M059J (cell line): ENCODE data around the gene ATP2B2. TPM values are rescaled to one million over a fixed set of nuclear protein-coding genes. Genes with fewer than 3 reads are reported as not detected.
A peak's percentile ranks its signal among the peaks of the same experiment; 100 is the strongest.

ENCODE experiments used
- DNase-seq: peaks from one replicate; pipeline ENCODE4 v3.0.0-alpha.2; 2012; ENCODE audit warnings: low read depth
- total RNA-seq: library from RNA; depleted of rRNA; stranded (reverse); fragments of >200 nt; shearing (Covaris generic); gene quantifications from 2 replicates; pipeline ENCODE4 v1.2.3, GENCODE V29; 2014

Gene ATP2B2
- total RNA-seq, 1 experiment from 2014 or later: not detected

DNA sequence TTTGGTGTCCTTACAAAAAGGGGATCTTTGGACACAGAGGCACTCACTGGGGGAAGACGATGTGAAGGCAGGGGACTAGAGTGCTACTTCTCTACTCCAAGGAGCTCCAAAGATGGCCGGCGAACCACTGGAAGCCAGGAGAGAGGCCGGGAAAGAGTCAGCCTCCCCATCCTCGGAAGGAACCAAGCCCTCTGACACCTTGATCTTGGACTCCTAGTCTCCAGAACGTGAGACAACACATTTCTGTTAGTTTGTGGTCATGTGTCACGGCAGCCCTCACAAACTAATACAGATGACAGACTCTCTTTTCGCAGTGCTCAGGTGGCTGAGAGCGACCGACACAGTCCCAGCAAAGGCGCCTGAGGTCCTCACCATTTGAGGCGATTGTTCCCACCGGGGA is 24.4 kb upstream of the ATP2B2 start:
- no peak for DNase-seq

DNA sequence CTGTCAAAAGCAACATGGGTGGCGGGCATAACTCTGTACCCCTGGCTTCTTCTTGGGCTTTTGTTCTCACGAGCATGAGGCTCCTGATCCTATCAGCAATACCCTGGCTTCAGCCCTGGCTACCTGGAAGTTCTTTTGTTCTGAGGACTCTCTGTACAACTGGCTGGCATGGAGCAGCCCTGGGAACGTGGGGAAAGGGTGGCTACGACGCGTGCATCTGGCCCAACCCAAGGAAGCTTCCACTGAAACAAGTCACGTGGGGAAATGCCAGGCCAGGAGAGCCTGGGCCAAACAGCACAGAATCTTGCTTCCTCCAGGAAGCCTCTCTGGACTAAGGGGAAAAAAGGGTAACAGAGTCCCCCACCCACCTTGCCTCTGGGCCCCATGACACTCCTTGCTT is 22.7 kb upstream of the ATP2B2 start:
- DNase-seq: no peak

DNA sequence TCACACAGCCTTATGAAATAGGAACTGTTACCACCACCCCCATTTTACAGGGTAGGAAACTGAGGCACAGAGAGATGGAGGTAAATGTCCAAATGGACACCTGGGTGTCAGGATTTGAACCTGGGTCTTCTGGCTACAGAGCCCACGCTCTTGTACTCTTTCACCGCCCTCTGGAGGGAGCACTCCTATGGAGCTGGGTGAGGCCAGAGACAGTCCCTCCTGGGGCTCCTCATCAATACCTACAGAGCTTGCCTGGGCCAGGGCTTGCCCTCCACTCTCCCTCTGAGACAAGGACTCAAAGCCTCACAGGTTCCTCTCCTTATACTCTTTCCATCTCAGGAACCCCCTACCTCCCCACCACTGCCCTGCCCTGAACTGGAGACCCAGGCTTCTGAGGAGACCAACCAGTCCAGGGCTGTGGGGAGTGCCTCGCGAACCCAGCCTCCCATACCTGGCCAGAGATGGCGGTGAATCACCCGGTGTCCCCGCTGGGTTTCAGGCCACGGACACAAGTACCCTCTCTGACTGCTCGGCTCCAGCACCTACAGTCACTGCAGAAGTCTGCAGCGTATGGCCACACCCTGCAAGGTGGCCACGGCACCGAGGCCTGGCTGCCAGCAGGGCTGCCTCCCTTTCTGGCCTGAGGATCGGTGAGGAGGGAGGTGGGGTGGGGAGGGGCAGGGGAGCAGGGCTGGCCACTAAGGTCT is 22.1 kb upstream of the ATP2B2 start:
- no peak for DNase-seq

DNA sequence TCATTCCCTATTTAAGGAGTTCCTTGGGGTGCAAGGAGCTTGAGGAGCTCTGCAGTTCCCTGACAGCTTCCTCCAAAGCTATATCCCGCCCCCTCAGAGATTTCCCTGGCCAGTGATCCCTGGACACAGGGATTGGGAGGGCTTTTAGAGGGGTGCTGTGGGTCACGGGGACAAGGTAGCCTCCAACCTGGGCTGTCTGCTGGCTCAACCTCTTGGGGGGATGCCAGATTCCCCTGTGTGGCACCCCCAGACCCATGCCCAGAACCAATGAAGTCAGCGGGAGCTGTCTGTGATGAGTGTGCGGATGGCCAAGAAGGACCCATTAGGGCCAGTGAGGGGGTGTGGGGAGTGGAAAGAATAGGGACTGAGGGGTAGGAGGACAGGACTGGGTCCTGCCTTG is 21.0 kb upstream of the ATP2B2 start:
- no peak for DNase-seq

DNA sequence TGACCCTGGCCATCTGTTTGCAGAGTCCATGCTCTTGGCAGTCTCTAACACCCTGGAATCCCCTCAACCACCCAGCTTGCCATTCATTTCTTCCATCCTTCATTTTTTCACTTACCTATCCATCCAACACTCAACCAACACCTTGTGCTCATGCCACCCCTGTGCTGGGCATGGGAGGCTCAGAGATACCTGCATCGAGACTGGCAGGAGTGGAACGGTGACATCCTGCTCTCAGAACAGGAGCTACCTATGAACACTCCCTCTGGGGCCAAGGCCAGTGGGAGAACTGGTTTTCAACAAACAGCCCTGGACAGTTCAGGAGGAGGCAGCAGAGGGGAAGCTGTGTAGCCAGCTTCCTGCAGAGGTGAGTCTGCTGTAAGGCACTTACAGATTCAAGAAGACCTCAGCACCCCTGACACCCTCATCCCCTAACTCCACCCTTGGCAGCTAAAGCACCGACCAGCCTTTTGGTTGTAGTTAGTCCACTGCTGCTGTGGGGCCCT is 19.5 kb upstream of the ATP2B2 start:
- no peak for DNase-seq

DNA sequence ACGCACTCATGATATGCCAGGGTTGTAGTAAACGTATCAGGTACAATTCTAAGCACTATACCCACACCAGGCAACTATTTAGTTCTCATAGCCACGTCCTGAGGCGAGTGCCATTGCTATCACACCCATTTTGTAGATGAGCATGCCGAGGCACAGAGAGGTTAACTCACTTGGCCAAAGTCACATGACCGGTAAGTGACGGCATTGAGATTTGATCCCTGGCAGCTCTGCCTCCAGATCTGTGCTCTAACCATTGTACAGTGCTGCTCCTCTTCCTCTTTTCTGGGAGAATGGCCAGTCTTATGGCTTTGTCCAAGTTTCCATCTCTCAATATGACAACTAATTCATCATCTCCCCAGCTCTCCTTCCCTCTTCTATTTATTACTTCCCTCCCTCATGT is 18.9 kb upstream of the ATP2B2 start:
- no peak for DNase-seq

DNA sequence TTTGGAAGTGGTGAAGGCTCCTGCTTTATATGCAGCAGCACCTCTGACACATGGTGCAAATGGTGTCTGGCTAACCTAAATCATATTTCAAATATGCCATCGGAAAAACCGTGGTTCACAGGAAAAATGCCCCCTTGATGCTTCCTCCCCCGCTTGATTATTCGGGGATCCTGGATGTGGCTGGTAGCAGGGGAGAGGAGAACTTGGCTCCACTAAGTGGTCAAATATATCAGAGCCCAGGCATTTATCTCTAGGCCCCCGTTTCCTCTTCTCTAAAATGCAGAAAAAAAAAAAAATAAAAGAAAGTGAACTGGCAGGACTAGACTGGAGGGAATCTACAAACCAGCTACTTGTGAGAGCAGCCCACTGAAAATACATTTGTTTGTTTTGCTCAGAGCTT is 18.2 kb upstream of the ATP2B2 start:
- no peak for DNase-seq

DNA sequence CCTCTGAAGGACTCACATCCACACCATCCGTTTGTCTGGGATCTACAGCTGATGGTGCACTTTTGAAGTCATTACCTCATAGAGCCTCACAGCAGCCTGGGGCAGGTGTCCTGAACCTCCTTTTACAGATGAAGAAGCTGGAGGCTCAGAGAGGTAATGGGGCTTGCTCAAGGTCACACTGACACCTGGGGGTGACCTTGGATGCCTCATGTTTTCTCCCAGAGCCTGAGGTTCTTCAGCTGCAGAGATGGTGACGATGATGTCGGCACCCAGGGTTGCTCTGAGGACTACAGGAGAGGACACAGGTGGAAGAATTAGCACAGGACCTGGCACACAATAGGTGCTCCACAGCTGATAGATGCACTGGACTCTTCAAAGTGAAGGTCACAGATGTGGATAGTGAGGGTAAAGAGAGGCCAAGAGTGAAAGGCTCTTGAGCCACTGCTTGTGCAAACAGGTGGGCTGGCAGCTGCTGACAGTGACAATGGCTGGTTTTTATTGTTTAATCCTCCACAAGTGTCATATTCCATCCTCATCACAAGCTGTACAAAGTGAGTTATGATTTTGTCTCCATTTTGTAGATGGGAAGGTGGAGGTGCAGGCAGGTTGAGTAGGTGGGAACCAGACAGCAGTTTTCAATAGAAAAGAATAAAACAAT is 17.4 kb upstream of the ATP2B2 start:
- DNase-seq: no peak

DNA sequence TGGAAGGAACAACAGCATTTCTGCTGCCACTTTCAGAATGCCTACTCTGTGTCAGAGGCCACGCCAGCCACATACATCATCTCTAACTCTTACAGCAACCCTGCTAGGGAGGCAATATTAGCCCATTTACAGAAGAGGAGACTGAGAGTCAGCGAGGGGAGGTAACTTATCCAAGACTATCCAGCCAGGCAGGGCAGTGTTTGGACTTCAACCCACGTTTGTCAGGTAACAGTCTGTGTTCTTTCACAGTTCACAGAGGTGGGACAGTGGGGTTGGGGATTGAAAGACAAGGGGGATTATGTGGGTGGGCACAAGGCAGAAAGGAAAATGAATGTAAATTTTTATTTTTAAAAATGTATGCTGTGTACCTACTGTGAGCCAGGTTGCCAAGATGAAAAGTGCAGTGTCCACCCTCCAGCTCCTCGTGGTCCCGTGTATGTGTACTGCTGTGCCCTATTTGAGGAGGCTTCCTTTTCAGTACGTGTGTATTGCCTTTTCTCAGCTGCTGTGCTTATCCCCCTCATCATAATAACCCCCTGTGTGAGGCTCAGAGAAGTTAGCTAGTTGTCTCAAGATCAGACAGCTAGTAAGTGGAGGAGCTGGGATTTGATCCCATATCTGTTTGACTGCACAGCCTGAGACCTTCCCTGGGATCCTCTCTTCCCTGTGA is 16.5 kb upstream of the ATP2B2 start:
- no peak for DNase-seq

DNA sequence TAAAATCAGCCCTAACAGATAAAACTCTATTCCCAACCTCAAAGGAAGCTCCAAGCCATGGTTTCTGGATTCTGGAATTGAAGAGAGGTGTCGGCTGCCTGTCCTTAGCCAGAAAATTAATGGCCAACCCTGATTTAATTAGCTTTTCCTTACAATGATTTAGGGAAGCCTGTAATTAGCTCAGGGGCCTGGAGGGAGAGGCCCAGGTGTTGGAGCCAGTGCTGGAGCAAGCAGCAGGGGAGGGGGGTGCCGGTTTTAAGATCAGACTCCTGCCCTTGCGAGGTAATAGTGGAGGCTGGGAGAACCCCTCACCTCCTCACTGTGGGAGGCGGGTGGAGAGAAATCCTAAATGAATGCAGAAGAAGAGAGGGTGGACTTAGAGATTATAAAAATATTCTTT is 14.7 kb upstream of the ATP2B2 start:
- DNase-seq: no peak

DNA sequence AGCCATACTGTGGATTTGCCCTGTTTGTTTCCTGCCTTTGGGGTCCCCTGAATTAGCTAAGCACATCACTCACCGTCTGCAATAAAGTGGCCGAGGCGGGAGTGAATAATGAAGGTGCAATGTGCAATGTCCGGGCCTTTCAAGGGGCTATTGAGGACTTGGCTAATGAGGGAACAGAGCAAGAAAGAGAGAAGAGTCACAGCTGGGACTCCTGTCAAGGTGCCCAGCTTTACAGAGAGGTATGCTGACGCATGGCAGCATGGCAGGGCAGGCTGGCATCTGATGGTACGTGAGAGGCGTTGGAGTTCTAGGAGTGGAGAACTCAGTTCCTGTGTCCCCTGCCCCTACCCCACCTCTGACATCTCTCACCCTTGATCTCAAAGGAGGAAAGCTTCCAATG is 13.8 kb upstream of the ATP2B2 start:
- no peak for DNase-seq

DNA sequence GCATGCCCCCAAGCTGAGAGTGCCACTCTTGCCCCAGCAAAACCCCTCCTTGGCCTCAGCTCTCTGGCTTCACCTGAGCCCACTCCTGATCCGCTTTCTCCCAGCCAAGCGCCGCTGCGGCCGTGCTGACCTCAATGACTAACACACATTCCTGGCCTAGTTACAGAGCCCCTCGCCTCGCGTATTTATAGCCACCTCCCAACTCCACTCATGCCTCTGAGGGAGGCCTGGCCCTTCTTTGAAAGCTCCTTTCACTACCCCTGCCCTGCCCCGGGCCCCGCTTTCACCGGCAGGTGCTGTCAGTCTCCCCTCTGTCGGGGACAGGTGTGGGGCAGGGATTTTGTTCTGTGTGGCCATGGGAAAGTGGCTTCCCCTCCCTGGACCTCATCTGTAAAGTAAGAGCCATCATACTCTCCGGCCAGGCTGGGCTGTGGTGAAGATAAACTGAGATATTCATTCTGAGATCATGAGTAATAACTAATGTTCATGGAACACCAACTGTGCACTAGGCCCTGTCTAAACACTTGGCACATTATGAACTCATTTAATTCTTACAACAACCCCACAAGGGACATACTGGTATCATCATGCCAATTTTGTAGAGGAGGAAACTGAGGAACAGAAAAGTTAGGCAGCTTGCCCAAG is 13.2 kb upstream of the ATP2B2 start:
- DNase-seq: peak; percentile 80

DNA sequence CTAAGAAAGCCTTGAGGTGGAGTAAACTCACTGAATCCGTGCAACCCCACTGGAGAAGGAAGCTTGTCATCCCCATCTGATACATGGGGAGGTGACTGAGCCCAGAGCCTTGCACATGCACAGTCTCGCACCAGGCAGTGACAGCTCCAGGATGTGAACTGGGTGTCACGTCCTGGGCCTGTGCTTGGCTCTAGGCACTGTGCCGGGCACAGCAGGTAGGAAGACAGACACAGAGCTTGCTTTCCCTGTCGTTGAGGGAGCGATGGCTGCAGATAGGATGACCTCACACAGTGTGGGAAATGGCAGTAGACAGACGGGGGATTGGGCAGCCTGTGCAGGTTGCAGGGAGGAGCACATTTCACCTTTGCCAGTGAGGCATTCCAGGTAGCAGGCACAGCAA is 12.2 kb upstream of the ATP2B2 start:
- DNase-seq: no peak

DNA sequence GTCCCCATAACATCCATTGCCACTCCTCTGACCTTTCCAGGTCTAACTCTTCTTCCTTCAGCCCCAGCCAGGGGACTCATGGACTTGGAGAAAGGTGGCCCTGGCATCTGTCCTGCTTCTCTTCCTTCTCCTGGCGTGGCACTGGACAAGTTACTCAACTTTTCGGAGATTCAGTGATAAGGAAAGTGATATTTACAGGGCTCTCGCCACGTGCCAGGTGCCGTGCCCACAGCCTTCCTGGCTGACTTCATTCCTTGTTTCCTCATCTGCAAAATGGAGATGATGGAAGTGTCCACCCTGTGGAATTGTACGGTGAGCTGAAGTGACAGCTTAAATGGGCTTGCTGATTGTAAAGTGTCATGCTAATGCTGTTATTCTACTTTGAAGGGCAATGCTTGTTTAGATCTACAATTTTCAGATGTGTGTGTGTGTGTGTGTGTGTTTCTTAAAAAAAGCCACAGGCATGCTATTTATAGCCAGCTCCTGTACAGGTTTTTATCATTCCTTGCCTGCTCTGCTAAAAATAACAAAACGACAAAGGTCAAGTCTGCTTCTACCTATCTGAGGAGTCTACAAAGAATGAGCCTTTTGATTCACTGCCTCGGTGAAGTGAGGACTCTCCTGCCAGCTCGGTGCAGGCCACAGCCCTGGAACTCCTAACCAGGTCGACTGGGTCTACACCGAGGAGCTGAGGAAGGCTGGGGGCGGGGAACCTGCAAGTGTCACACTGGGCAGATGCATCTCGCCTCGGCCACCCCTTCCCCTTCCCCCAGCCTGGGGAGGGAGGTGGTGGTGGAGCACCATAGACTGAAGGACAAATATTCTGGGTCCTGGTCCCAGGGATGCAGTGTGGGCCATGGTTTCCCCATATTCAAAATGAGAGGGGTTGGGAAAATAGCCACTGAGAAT is 11.4 kb upstream of the ATP2B2 start:
- peak; percentile 34 for DNase-seq

DNA sequence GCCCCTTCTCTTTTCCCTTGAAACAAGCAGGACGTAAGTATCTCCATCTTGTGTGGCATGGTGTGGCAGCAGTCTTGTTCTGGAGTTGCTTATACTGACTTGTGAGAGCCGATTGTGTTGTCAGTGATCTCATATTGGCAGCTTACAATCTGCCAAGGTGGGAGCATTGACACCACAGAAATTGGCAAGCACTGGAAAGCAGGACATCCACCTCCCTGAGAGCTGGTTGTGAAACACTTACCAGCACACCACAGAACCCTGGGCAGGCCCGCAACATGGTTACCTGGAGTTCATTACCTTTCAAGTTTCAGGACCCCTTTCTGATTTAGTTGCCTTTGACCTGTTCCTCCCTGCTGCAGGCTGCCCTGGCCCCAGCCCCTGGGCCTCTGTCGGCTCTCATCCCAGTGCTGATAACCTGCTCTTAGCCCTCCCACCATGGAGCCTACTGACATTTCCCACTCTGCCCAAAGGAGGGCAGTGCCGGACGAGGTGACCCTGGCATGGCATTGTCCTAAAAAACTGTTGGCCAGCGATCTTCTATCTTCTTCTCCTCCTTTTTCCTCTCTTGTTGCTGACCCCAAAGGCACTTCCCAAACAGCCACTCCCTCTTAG is 10.6 kb upstream of the ATP2B2 start:
- no peak for DNase-seq

DNA sequence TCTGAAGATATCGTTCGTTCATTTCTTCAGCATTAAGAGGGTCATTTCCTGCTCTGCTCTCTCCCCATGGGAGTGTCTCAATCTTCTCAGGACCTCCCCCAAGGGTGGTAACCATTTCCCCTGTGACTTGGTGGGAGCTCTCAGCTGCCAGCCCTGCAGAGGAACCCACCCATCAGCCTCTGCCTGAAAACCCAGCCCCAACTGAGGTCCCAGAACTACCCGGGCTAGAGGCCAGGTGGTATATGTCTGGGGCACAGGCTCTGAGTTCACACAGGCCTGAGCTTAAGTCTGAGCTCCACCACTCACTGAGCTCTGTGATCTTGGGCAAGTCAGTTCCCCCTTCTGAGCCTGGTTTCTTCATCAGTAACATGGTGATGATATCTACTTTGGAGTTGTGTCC is 10.0 kb upstream of the ATP2B2 start:
- no peak for DNase-seq

DNA sequence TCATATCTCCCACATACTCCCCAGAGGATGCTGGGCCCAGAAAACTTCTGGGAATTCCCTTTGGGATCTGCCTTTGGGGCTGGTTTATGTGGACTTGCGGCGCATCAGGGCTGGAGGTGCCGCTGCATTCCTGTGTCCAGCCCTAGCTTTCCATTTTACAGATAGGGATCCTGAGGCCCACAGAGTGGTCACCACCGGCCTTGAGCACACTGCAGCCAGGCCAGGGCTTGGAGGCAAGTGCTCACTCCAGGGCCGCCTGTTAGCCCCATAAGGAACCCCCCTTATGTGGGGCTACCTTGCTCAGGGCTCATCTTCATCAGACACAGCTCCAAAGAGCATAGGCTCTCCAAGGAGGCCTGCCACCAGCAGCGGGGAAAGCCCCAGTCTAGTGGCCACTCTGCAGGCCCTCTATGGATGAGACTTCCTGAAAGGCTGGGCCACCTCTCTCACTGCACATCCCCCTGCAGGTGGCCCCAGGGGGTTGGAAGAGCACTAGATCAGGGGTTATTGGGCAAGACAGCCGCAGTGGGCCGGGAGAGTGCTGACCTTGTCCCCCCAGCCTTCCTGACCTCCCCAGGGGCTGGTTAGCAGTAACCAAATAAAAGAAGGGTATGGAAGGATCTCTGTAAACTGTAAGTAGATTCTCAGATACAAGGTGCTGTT is 9.2 kb upstream of the ATP2B2 start:
- no peak for DNase-seq

DNA sequence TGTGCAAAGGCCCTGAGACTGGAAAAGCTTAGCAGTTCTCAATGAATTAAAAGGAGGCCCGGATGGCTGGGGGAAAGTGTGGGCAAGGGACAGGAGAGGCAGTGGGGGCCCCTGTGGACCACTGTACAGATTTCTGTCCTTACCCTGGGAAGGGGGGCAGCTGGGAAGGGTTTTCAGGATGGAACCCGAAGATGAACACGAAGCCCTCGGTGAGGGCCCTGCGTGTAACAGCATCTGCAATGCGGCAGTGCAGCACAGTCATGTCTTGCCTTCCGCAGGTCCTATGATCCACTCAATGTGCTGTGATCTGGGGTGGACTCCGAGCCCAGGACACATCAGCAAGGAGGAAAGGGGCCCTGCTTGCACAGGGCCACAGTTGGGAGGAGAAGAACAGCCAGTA is 7.9 kb upstream of the ATP2B2 start:
- no peak for DNase-seq

DNA sequence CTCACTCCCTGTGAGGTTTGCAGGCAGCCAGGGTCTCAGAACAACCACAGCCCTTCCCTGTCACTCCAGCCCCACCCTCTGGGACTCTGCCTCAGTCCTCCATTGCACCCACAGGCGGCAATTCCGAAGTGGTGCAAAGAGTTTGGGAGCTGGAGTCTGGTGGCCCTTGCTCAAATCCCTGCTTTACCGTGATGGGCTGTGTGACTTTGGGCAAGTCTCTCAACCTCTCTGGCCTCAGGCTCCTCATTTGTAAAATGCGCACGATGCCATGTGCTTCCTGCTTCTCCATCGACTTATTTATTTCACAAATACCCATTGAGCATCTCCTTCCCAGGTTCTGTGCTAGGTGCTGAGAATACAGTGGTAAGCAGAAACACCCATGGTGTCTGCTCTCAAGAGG is 7.3 kb upstream of the ATP2B2 start:
- DNase-seq: no peak

DNA sequence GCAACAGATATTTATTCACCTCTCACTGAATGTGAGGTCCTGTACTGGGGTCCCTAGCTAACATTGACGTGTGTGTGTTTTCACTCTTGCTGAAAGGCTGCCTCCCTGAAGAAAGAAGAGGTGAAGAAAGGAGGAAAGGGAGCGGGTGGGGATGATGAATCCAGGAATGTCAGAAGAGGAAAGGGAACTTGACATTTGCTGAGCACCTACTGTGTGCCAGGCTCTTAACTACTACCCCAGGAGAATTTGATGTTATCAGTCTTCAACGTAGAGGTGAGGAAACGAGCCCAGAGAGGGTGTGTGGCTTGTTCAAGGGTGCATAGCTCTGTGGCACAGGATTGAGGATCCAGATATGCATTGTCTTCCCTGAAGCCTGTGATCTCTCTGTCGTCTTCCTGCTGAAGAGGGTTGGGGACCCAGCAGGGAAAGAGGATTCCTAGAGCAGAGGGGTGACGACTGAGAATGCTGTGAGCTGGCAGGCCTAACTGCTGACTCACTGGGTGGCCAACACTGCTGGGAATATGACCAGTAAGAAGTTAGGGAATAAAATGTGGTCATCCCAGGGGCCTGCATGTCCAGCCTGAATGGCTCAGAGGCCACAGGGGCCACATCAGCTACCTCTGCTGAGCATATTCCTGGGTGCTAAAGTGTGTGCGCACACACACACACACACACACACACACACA is 6.6 kb upstream of the ATP2B2 start:
- DNase-seq: peak; percentile 86
